H9 (cell line): ENCODE results near the gene EDAR. TPM values are rescaled to one million over a fixed set of nuclear protein-coding genes. Genes with fewer than 3 reads are reported as not detected.

Source experiments
- DNase-seq: peaks from one replicate; pipeline ENCODE4 v3.0.0-alpha.2; 2017
- H2AFZ ChIP-seq: one replicate; pipeline ENCODE4 v1.6.1; 2013; ENCODE audit warnings: mild to moderate bottlenecking, low read length, control low read depth, moderate library complexity
- H2AK5ac ChIP-seq: 2 replicates; pipeline ENCODE4 v1.6.1; 2013; ENCODE audit warnings: low read length, control low read depth, mixed read lengths; ENCODE audit not compliant: insufficient read length
- H2BK120ac ChIP-seq: one replicate; pipeline ENCODE4 v1.6.1; 2013; ENCODE audit warnings: low read depth, mild to moderate bottlenecking, low read length, control low read depth, inconsistent platforms; ENCODE audit not compliant: poor library complexity, severe bottlenecking
- H2BK12ac ChIP-seq: 2 replicates; pipeline ENCODE4 v1.6.1; 2013; ENCODE audit warnings: low read length, control low read depth, mixed read lengths, low read depth; ENCODE audit not compliant: insufficient read length
- H2BK15ac ChIP-seq: 2 replicates; pipeline ENCODE4 v1.6.1; 2013; ENCODE audit warnings: low read depth, low read length, control low read depth
- H2BK20ac ChIP-seq: one replicate; pipeline ENCODE4 v1.6.1; 2013; ENCODE audit warnings: low read depth, mild to moderate bottlenecking, low read length, control low read depth, inconsistent platforms; ENCODE audit not compliant: poor library complexity, severe bottlenecking
- H2BK5ac ChIP-seq: 2 replicates; pipeline ENCODE4 v1.6.1; 2013; ENCODE audit warnings: low read length, control low read depth, mixed read lengths; ENCODE audit not compliant: insufficient read length
- H3K14ac ChIP-seq: 2 replicates; pipeline ENCODE4 v1.6.1; 2013; ENCODE audit warnings: low read length, control low read depth; ENCODE audit not compliant: insufficient read depth
- H3K18ac ChIP-seq: 2 replicates; pipeline ENCODE4 v1.6.1; 2013; ENCODE audit warnings: low read depth, mild to moderate bottlenecking, mixed read lengths, low read length, control low read depth; ENCODE audit not compliant: insufficient read length
- H3K23ac ChIP-seq: 2 replicates; pipeline ENCODE4 v1.6.1; 2013; ENCODE audit warnings: low read length, control low read depth, mixed read lengths, low read depth; ENCODE audit not compliant: insufficient read length
- H3K23me2 ChIP-seq: 2 replicates; pipeline ENCODE4 v1.6.1; 2013; ENCODE audit warnings: low read depth, mild to moderate bottlenecking, mixed read lengths, low read length, control low read depth; ENCODE audit not compliant: insufficient read length, poor library complexity, severe bottlenecking
- H3K27ac ChIP-seq: 2 replicates; pipeline ENCODE4 v1.5.1; 2013; ENCODE audit warnings: low read length, control low read depth, mixed read lengths, low read depth; ENCODE audit not compliant: insufficient read length
- H3K27me3 ChIP-seq: 2 replicates; pipeline ENCODE4 v1.6.1; 2013; ENCODE audit warnings: low read length, control low read depth, inconsistent platforms; ENCODE audit not compliant: insufficient read depth
- H3K4ac ChIP-seq: 2 replicates; pipeline ENCODE4 v1.6.1; 2013; ENCODE audit warnings: low read depth, mild to moderate bottlenecking, control low read depth, inconsistent platforms, low read length, moderate library complexity
- H3K4me1 ChIP-seq: 2 replicates; pipeline ENCODE4 v1.6.1; 2013; ENCODE audit warnings: low read length, control low read depth, inconsistent platforms; ENCODE audit not compliant: insufficient read depth
- H3K4me2 ChIP-seq: 2 replicates; pipeline ENCODE4 v1.6.1; 2013; ENCODE audit warnings: low read length, control low read depth, mixed read lengths; ENCODE audit not compliant: insufficient read length, insufficient read depth
- H3K56ac ChIP-seq: 2 replicates; pipeline ENCODE4 v1.6.1; 2013; ENCODE audit warnings: low read depth, mild to moderate bottlenecking, mixed read lengths, low read length, control low read depth; ENCODE audit not compliant: insufficient read length
- H3K79me1 ChIP-seq: 2 replicates; pipeline ENCODE4 v1.6.1; 2013; ENCODE audit warnings: low read depth, mild to moderate bottlenecking, moderate library complexity, low read length, control low read depth, inconsistent platforms; ENCODE audit not compliant: insufficient read depth, poor library complexity, severe bottlenecking
- H3K79me2 ChIP-seq: 2 replicates; pipeline ENCODE4 v1.6.1; 2013; ENCODE audit warnings: low read length, control low read depth, inconsistent platforms; ENCODE audit not compliant: insufficient read depth
- H3K9ac ChIP-seq: 2 replicates; pipeline ENCODE4 v1.6.1; 2013; ENCODE audit warnings: low read length, control low read depth, mixed read lengths; ENCODE audit not compliant: insufficient read length; ENCODE audit errors: extremely low read depth
- H3K9me3 ChIP-seq: one replicate; pipeline ENCODE4 v1.6.1; 2013; ENCODE audit warnings: low read depth, low read length, inconsistent platforms; ENCODE audit not compliant: control insufficient read depth
- H3T11ph ChIP-seq: one replicate; pipeline ENCODE4 v1.6.1; 2013; ENCODE audit warnings: mild to moderate bottlenecking, low read length, control low read depth, inconsistent platforms
- H4K20me1 ChIP-seq: one replicate; pipeline ENCODE4 v1.6.1; 2013; ENCODE audit not compliant: control insufficient read depth, insufficient read length, insufficient read depth
- H4K5ac ChIP-seq: 2 replicates; pipeline ENCODE4 v1.6.1; 2013; ENCODE audit warnings: low read depth, mild to moderate bottlenecking, mixed read lengths, low read length, control low read depth; ENCODE audit not compliant: insufficient read length
- H4K8ac ChIP-seq: replicated peaks from 2 replicates; pipeline ENCODE4 v1.6.1; 2013; ENCODE audit warnings: low read length, control low read depth, mixed read lengths, low read depth; ENCODE audit not compliant: insufficient read length
- H4K91ac ChIP-seq: 2 replicates; pipeline ENCODE4 v1.6.1; 2013; ENCODE audit warnings: low read depth, mild to moderate bottlenecking, moderate library complexity, mixed read lengths, low read length, control low read depth; ENCODE audit not compliant: insufficient read length
- H3K27ac Mint-ChIP-seq, 3 experiments: 2 replicates in 2 of 3; 3 replicates in 1 of 3; pipeline ENCODE4 v1.8.0; 2020 to 2021; ENCODE audit warnings: mixed read lengths in 3 of 3, mild to moderate bottlenecking in 1 of 3, moderate library complexity in 1 of 3
- H3K27me3 Mint-ChIP-seq: 2 replicates; pipeline ENCODE4 v1.8.0; 2021; ENCODE audit warnings: low read depth, mild to moderate bottlenecking, moderate library complexity, mixed read lengths
- H3K36me3 Mint-ChIP-seq, 3 experiments: 2 replicates in 2 of 3; 3 replicates in 1 of 3; pipeline ENCODE4 v1.8.0; 2020 to 2021; ENCODE audit warnings: low read depth in 3 of 3, mixed read lengths in 3 of 3; ENCODE audit not compliant: insufficient read depth in 1 of 3
- H3K4me1 Mint-ChIP-seq, 2 experiments: 2 replicates each; pipeline ENCODE4 v1.8.0; 2020; ENCODE audit warnings: mixed read lengths in 2 of 2
- H3K4me3 Mint-ChIP-seq, 2 experiments: 2 replicates in 1 of 2; 3 replicates in 1 of 2; pipeline ENCODE4 v1.8.0; 2020 to 2021; ENCODE audit warnings: mild to moderate bottlenecking in 2 of 2, mixed read lengths in 2 of 2, moderate library complexity in 1 of 2
- H3K9me3 Mint-ChIP-seq, 2 experiments: 2 replicates in 1 of 2; 3 replicates in 1 of 2; pipeline ENCODE4 v1.8.0; 2020; ENCODE audit warnings: mild to moderate bottlenecking in 2 of 2, mixed read lengths in 2 of 2, moderate library complexity in 1 of 2
- CTCF ChIP-seq: fragments of 200-600 bp; sonication (generic); conservative IDR thresholded peaks from 3 replicates; pipeline ENCODE4 v1.8.0; 2021; ENCODE audit warnings: antibody characterized with exemption, mild to moderate bottlenecking
- WGBS: extraction: QIAGEN DNeasy Blood & Tissue Kit; methylation state at CpG from one replicate; pipeline ENCODE4 v1.1.7; 2013; ENCODE audit warnings: missing lambda C conversion rate, low lambda C conversion rate, mixed read lengths; ENCODE audit not compliant: insufficient read length; ENCODE audit errors: extremely low coverage; 5-methylcytosine and 5-hydroxymethylcytosine counted together
- total RNA-seq: library from RNA; stranded (reverse); gene quantifications from 2 replicates; pipeline ENCODE4 v1.2.1, GENCODE V29; 2021

EDAR gene
- total RNA-seq, 1 experiment from 2014 or later: not detected

GRCh38 chr2:108904680-108905079 lies 84.3 kb downstream of the EDAR start:
- Histone ChIP-seq H3K23me2 (no peaks in the 10 kb centered on the region), H2BK12ac (no peak overlapping the region), H3K4me1 (no peaks in the 10 kb centered on the region), H4K8ac (no peak overlapping the region), H3K14ac (no peak overlapping the region), H2BK120ac (no peak overlapping the region), H4K20me1 (no peaks in the 10 kb centered on the region), H2AK5ac (no peak overlapping the region), H3T11ph (no peak overlapping the region), H3K4ac (no peak overlapping the region), H4K5ac (no peak overlapping the region), H3K18ac (no peak overlapping the region), H3K23ac (no peak overlapping the region), H3K27me3 (no peaks in the 10 kb centered on the region), H2BK5ac (no peak overlapping the region), H3K56ac (no peak overlapping the region), H3K9me3 (no peaks in the 10 kb centered on the region), H3K27ac (no peak overlapping the region), H2BK20ac (no peak overlapping the region), H3K79me1 (no peaks in the 10 kb centered on the region), H2BK15ac (no peak overlapping the region), H3K4me2 (no peak overlapping the region), H2AFZ (no peak overlapping the region), H4K91ac (no peak overlapping the region), H3K9ac (no peak overlapping the region), H3K79me2 (no peaks in the 10 kb centered on the region)
- Mint-ChIP-seq H3K27ac (peak overlapping the region in 1 of 3 experiments; percentile 30; a peak in 1 of 7 replicates), H3K9me3 (no peaks in the 10 kb centered on the region), H3K4me3 (no peak overlapping the region), H3K27me3 (no peaks in the 10 kb centered on the region), H3K36me3 (no peaks in the 10 kb centered on the region; a peak in 1 of 7 replicates), H3K4me1 (no peaks in the 10 kb centered on the region)
- no CpG with 5 or more reads among the region's 3 CpGs for WGBS
- TF ChIP-seq CTCF: no peak
- DNase-seq: no peak
